GM18498 (cell line): ENCODE data around the gene KIFC3.
"Not testable (repeated sequence)": the region's sequence is repeated elsewhere in the genome, so short reads cannot be mapped to it uniquely, and the experiment has no call there.

Source experiments
- ATAC-seq: cut with Tn5 transposase; IDR thresholded peaks from one replicate; pipeline ENCODE4 v1.9.1; 2021; ENCODE audit warnings: mild to moderate bottlenecking, moderate library complexity; ENCODE audit not compliant: unreplicated experiment

Gene KIFC3

DNA sequence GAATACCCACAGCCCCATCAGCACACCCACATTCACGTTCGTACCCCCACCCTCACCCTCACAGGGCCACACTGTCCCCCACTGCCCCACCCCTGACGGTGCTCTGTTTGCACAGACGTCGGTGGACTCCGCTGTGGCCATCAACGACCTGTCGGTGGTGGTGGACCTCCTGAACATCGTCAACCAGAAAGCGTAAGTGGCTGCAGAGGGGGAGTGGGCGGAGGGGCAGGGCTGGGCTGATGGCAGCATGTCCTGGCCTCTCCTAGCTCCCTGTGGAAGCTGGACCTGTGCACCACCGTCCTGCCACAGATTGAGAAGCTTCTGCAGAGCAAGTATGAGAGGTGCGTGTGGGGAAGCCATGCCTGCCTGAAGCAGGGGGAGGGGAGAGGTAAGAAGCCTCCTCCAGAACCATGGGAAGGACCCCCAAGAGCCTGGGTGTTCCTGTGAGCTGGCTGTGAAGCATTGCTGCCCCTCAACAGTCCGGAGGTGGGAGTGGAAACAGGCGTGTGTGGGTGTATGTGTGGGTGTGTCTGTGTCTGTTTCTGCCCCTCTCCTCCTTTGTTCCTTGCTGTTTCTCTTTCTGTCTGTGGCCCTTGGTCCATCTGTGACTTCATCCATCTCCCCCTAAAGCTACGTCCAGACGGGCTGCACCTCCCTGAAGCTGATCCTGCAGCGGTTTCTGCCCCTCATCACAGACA is 46.4 kb downstream of the KIFC3 start:
- no peak for ATAC-seq

- no peak for ATAC-seq
Observed at GRCh38 chr16:57755061-57755684, 47.1 kb downstream of the KIFC3 start.

DNA sequence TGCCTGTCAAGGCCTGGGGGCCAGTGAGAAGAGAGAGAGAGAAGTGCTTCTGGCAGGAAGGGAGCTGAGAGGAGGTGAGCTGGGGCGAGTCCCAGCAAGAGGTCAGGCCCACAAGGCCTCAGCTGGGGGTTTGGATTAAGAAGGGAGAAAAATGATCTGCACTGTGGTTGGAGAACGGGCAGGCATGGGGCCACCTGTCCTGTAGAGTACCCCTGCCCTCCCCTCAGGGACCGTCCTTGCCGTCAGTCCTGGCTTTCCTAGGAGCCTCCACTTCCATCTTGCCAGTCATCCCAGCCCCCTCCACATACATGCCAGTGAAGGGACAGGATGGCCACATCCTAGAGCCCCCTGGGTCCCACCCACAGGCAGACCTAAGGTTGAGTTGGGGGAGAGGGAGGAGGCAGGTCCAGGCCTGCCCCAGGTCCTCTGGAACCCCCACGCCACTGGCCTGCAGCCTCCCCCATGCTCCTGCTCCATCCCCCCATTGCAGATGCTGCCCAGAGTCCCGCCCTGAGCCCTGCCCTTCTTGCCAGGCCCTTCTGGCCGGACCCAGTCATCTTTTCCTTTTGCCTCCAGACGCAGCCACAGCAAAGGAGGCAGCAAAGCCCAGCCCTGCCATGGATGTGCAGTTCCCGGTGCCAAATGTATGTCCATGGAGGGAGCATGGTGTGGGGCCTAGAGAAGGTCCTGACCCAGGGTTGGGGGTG is 47.8 kb downstream of the KIFC3 start:
- ATAC-seq: no peak

DNA sequence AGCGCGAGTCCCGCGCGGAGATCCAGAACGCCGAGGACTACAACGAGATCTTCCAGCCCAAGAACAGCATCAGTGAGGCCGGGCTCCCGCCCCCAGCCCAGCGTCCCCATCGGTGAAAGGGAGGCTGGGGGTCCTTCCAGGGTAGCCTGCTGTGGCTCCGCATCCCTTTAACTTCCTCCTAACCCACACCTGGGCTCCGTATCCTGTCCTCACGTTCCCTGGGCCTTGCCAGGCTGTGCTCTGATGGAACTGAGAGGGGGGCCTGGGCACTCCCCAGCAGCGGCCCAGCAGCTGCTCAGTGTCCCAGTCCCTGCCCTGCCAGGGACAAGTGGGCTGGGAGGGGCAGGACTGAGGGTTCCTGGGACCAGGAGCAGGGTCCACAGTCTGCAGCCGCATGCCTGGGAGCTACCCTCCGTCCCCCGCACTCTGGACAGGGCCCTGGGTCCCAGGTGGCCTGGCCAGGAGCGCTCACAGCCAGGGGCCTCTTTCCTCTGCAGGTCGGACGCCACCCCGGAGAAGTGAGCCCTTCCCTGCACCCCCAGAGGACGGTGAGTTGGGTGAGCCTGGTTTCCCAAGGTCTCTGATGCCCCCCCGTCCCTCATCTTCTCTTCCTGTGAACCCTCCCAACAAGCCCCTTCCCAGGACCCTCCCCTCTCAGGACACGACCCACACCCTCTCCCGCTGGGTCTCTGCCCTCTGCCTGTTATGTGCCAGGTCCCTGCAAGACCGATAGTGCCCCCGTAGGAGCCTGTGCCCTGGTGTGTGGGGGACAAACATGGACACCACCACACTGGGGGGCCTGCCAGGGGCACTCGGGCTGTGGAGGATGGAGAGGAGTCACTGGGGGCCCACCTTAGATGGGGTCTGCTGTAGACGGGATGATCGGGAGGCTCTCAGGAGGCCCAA is 48.6 kb downstream of the KIFC3 start:
- no peak for ATAC-seq

- ATAC-seq: no peak
Observed at GRCh38 chr16:57752581-57753447, 49.5 kb downstream of the KIFC3 start.

DNA sequence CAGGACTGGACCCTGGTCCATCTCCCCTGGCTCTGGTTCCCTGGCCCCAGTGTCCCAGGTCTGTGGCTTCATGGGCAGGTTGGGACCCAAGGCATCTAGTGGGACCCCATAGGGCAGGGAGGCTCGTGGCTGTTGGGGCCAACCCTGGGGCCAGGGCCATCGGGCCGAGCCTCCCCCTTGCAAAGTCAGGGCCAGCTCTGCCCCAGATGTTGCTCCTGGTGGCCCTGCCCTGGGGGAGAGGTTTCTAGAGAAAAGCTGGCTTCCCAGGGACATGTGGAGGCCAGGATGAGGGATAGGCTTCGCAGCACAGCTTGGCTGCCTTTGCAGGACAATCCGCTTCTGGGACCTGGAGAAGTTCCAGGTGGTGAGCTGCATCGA is 50.1 kb downstream of the KIFC3 start:
- no peak for ATAC-seq

DNA sequence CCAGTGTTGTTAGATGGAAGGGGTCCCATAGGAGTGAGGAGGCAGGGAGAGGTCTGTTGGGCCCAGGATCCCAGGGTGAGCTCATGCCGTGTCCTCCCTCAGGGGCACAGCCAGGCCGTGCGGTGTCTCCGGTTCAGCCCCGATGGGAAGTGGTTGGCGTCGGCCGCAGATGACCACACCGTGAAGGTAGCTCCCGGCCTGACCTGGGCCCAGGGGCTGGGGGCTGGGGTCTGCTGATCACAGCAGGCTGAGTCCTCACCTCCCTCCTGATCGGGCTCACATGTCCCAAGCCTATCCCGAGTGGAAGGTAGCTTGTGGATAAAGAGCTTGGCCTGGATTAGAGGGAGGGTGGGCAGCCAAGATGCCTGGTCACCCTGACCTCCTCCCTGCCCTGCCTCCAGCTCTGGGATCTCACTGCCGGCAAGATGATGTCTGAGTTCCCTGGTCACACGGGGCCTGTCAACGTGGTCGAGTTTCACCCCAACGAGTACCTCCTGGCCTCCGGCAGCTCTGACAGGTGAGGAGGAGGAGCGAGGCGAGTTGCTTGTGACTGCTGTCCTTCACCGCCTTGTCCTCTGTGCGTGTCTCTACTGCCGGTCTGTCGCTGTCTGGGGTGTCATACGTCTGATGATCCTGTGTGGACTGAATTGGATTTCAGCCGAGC is 50.6 kb downstream of the KIFC3 start:
- no peak for ATAC-seq

GRCh38 chr16:57750796-57751538 is 51.3 kb downstream of the KIFC3 start:
- ATAC-seq: no peak

DNA sequence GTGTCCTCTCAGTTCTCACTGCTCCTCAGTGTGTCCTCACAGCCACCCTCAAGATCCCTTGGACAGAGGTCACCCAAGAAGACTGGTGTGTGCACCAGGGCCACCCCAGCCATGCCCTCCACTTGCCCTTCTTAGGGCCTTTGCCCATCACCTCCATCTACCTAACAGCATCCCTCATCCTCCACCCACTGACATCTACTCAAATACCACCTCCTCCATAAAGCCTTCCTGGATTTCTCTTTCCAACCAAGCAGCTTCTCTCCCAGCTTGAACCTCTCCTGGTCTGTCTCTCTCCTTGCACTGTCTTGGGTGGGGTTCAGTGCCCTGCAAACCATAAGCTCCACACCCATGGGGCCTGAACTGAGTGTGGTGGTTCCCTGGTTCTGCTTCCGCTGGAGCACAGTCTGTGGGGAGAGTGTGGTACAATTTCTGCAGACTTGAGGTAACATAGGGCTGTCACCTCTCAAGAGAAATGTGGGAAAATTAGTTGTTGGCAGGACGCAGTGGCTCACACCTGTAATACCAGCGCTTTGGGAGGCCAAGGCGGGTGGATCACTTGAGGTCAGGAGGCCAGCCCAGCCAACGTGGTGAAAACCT is 52.3 kb downstream of the KIFC3 start:
- no peak for ATAC-seq

- no peak for ATAC-seq
Observed at GRCh38 chr16:57749101-57749692, 53.1 kb downstream of the KIFC3 start.

DNA sequence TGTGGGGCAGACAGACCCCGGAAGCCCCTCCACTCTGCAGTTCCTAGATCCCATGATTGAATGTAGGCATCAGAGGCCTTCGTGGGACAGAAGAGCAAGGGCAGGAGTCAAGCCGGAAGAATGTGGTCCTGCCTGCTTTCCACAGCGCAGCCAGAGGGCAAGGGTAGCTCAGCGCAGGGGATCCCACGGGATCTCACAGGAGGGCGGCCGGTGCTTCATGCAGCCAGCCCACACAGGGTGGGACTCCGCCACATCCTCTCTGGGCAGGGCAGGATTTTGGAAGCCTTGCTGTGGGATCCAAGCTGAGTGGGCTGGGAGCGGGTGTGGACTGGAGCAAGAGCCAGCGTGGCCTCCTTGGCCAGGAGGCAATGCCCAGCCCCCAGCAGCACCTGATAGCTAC is 53.7 kb downstream of the KIFC3 start:
- ATAC-seq: no peak

DNA sequence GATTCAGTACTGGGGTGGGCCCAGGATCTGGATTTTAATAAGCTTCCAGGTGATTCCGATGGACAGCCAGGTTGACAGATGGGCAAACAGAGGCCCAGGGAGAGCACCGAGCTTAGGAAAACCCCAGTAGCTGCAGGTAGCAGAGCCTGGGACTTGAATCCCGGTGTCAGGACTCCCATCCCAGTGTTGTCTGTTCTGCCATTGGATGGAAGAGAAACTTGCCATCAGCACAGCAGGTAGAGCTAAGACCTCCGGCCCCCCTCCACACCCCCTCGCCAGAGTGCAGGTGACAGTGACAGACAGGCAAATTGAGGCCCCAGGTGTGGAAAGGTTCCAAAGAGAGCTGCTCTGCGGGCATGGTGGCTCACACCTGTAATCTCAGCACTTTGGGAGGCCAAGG is 54.3 kb downstream of the KIFC3 start:
- no peak for ATAC-seq

GRCh38 chr16:57747496-57747895 is 54.8 kb downstream of the KIFC3 start:
- no peak for ATAC-seq

DNA sequence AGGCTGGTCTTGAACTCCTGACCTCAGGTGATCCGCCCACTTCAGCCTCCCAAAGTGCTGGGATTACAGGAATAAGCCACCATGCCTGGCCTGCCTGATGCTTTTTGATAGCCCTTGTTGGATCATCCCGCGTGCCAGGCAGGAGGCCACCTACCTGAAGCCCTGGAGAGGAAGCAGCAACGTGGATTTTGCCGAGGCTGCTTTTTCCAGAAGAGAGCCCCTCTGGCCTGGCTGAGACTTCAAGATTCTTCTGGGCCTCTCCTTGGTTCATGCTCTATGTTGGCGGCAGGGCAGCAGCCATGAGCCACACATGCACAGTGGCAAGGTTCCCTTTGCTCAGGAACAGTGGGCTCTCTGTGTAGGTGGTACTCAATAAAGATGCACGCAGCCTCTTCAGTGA is 55.2 kb downstream of the KIFC3 start:
- no peak for ATAC-seq

DNA sequence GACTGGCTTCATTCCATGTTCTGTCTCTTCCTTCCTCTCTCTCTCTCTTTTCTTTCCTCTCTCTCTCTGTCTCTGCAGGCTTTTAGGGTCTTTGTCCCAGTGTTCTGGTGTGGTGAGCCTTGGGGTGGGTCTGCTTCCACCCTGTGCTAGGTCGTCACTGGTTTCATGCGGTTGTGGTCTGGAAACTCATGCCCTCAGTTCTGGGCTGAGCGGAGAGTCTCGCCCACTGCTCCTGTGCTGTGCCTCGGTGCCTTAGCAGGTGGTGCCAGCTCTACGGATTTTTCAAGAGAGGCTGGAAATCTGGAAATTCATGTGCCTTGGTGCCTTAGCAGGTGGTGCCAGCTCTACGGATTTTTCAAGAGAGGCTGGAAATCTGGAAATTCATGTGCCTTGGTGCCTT is 56.0 kb downstream of the KIFC3 start:
- ATAC-seq: not testable (repeated sequence)

DNA sequence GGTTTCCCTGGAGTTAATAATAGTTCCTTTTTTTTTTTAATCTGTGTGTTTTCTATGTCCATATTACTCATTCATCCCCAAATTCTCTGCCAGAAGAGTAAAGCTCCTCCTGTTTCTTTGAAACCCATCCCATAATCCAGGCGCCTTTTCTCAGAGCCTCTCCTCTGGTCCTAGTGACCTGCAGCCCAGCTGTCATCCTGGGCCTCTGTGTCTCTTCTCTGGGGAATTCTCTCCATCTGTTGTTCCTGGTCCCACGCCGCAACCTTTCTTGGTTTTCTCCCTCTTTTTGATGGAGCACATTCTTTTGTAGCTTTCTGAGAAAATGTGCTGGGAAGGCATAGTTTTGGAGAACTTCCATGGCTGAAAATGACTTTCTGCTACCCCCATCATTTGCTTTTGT is 56.5 kb downstream of the KIFC3 start:
- no peak for ATAC-seq

GRCh38 chr16:57744642-57744903 is 57.7 kb downstream of the KIFC3 start:
- no peak for ATAC-seq

- no peak for ATAC-seq
Observed at GRCh38 chr16:57743886-57744641, 58.2 kb downstream of the KIFC3 start.
